GM18511 (cell line): ENCODE results near the gene GPX3.

Source experiments
- ATAC-seq: cut with Tn5 transposase; IDR thresholded peaks from one replicate; pipeline ENCODE4 v1.9.1; 2021; ENCODE audit warnings: mild to moderate bottlenecking, moderate library complexity; ENCODE audit not compliant: unreplicated experiment

The GPX3 gene

GRCh38 chr5:151055336-151055735 lies 34.9 kb downstream of the GPX3 start:
- no peak for ATAC-seq

- no peak for ATAC-seq
Measured at GRCh38 chr5:151056379-151057325, 36.3 kb downstream of the GPX3 start.

DNA sequence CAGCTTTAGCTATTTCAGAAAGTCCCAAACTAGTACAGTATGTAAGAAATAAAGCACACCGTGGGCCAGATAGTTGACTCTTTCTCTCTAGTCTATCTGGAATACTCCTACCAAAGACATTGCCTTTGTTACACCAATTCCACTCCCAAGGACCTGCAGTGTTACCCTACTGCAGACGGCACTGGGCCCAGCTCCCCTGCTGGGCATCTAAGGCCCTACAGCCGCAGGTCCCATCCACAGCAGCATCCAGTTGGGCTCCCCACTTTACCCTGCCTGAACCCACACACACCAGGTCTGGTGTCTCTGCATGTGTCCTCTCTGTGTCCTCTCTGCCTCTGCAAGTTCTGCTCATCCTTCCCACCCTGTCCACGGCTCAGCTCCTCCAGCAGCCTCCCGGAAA lies 37.9 kb downstream of the GPX3 start:
- ATAC-seq: no peak

DNA sequence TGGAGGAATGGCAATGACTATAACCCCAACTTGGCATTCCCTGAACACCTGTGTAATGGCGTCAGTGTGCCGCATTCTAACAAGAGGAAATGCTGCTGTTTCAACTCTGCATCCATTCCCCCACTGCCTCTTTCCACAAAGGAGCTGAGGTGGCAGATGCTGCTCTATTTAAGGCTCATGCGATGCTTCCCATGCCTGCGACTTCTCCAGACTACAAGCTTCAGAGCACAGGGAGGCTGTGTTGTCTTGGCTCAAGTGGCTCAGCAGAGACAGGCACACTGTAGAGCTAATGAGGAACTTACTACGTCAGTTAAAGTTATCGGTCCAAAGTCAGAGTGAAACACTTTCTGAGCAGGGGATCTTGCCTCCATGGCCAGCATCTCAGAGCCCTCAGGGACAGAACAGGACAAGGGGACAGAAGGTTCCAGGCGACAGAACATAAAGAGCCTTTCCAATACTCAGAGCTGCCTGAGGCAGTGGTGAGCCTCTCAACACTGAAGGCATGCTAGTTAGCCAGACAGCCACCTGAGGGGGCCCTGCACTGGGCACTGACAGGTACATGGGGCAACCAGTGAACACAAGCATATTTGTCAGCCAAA lies 38.6 kb downstream of the GPX3 start:
- no peak for ATAC-seq

GRCh38 chr5:151060742-151061141 lies 40.4 kb downstream of the GPX3 start:
- no peak for ATAC-seq

GRCh38 chr5:151062405-151063141 lies 42.2 kb downstream of the GPX3 start:
- no peak for ATAC-seq

GRCh38 chr5:151063142-151063989 lies 43.0 kb downstream of the GPX3 start:
- no peak for ATAC-seq

- no peak for ATAC-seq
Measured at GRCh38 chr5:151064916-151065499, 44.6 kb downstream of the GPX3 start.

DNA sequence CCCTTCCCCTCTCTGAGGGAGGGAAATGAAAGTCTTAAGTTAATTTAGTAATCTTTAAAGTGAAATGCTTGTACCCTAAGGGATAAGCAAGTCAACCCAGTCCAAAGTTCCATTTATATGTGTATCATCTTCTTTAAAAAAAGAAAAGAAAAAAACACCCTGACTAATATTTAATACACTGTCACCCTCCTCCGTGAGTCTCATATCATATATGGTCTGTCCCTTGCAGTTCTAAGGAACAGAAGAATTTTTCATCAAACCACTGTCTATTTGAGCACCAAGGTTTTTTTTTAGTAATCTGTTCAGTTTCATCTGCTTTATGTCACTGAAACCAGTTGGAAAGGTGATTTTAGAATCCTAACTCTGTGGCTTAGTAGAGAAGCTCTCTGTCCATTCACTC lies 45.2 kb downstream of the GPX3 start:
- no peak for ATAC-seq

- no peak for ATAC-seq
Measured at GRCh38 chr5:151066920-151067319, 46.5 kb downstream of the GPX3 start.

GRCh38 chr5:151067632-151068432 lies 47.4 kb downstream of the GPX3 start:
- no peak for ATAC-seq

DNA sequence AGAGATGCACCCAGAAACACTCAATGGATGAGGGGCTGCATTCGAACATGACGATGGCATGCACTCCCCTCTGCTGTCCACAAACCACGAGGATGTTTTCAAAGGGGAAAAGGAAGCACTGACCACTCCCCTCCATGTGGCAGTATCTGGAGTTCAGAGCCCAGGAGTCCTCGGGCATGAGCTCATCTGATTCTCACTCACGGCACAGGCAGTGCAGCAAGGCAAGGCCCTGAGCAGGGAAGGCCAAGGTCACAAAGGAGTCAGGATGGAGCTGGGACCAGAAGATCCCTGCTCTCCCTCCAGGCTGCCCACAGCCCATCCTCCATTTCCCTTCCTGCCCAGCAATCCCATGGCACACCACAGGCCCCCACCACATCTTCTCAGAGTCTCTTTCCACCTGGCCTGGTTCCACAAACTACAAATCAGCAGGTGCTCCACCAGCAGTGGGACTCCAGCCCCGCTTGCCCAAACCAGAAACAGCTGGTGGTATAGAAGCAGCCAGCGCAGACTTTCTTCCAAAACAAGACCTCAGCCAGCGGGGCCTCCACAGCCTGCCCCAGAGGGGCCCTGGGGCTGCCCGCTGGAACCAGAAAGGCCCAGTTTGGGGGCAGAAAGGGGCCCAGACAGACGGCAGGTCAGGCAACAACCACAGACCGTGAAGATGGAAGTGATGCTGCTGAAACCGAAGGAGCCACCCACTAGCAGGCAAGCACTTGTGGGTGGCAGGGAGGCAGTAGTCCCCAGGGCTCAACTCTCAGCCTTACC lies 48.2 kb downstream of the GPX3 start:
- peak; percentile 73 for ATAC-seq

DNA sequence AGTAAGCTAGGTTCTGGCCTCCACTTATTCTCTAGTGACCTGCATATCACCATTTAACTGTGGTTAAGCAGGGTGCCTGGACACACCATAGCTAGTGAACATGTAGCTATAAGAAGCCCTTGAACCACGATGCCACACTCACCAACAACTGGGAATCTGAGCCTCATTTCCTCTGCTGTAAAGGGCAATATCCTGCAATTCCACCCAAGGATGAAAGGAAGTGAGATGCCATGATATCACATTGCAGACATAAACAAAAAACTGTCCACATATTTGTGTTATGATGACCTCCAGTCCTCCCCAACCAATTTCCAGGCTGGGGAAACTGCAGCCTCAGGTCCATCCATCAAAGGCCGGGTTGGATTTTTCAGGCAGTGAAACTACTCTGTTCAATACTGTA lies 50.1 kb downstream of the GPX3 start:
- no peak for ATAC-seq

- ATAC-seq: no peak
Measured at GRCh38 chr5:151071021-151071420, 50.6 kb downstream of the GPX3 start.

DNA sequence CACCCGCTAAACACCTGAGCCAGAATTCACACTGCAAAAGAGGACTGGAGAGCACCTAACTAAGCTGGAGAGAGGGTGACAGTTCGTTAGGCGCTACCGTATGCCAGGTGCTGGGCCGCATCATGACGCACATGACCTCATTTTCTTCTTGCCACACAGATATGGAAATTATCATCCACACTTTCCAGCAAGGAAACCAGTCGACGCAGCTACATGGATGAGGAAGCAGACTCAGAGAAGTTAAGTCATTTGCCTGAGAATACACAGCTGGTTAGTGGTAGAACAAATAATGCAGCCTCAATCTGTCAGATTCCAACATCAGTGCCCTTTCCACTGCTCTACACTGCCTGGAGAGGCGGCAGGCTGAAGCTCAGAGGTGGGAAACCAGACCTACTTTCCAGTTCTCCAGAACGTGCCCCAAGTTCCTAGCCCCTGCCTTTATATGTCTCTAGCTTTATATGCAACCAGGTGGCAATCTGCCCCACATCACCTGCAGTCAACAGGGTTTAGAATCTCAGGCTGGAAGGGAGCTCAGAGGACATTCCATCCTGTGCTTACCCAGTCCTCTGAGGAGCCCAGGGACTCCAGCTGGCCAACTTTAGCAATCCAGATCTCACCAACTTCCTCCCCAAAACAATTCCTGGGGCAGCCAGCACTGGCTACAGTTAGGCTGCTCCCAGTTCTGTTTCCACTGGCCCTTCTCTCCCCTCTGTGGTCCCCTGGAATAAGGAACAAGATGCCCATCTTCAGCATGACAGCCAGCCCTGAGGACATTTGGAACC lies 51.6 kb downstream of the GPX3 start:
- no peak for ATAC-seq

DNA sequence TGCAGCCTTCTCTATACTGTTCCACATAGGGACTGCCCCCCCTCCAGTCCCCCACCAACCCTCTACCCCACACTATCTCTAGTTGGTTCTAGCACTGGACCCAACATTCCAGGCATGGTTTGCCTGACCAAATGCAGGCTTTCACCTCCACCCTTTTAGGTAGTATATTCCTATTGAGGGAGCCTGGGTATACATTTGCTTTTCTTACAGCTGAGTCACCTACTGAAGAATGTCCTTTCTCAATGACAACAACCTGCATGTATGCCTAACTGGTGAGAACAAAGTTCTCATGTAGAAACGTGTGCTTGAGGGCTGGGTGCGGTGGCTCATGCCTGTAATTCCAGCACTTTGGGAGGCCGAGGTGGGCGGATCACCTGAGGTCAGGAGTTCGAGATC lies 52.2 kb downstream of the GPX3 start:
- no peak for ATAC-seq

DNA sequence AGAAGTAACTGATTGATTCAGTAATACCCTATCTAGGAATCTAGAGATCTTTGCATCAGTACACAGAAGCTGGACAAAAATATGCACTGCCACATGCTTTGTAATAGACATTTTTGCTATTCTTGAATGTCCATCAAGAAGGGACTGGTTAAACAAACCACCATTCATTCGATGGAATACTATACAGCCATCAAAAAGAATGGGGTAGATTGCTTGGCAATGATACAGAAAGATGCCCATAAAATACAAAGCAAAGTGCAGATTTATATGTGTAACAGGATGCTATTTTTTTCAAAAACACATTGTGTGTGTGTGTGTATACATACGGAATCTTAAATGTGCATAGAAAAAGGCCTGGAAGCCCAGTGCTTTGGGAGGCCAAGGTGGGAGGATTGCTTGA lies 52.9 kb downstream of the GPX3 start:
- ATAC-seq: no peak

DNA sequence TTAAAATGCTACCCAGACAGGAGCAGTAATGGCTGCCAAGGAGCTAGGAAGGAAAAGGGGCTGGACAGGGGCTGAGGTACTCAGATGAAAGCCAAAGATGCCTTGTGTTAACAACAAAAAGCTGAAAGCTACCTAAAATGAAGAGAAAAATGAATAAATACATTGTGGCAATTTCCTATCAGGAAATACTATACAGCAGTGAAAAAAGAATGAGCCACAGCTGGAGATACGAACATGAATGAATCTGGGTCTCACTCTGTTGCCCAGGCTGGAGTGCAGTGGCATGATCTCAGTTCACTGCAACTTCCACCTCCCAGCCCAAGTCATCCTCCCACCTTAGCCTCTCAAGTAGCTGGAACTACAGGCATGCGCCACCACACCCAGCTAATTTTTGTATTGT lies 54.2 kb downstream of the GPX3 start:
- ATAC-seq: no peak
